Transverse colon (tissue), 4 donors: Measurements from ENCODE around the gene USP5. TPM values are rescaled to one million over a fixed set of nuclear protein-coding genes. Genes with fewer than 3 reads are reported as not detected.
"Not testable (repeated sequence)": the region's sequence is repeated elsewhere in the genome, so short reads cannot be mapped to it uniquely, and the experiment has no call there.

Experiments
- DNase-seq: peaks from one replicate; pipeline ENCODE4 v3.0.0-alpha.2; 2019
- H3K27ac ChIP-seq, 4 donors: fragments of 200-600 bp; sonication (generic); 2 replicates each; pipeline ENCODE4 v1.5.1; 2016 to 2018; ENCODE audit warnings: inconsistent platforms in 4 of 4
- H3K27me3 ChIP-seq: fragments of 200-600 bp; sonication (generic); 2 replicates; pipeline ENCODE4 v1.5.1; 2017; ENCODE audit warnings: inconsistent platforms
- H3K36me3 ChIP-seq, 4 donors: fragments of 200-600 bp; sonication (generic); 2 replicates each; pipeline ENCODE4 v1.5.1; 2017 to 2019; ENCODE audit warnings: inconsistent platforms in 4 of 4
- H3K4me1 ChIP-seq, 4 donors: fragments of 200-600 bp; sonication (generic); 2 replicates each; pipeline ENCODE4 v1.5.1; 2017 to 2020; ENCODE audit warnings: inconsistent platforms in 4 of 4
- H3K4me3 ChIP-seq, 4 donors: fragments of 200-600 bp; sonication (generic); 1 replicate in 1 of 4; 2 replicates in 3 of 4; pipeline versions ENCODE4 v1.5.1 to v1.6.1; 2017 to 2019; ENCODE audit warnings: inconsistent platforms in 4 of 4
- H3K9me3 ChIP-seq, 2 donors: fragments of 200-600 bp; sonication (generic); 2 replicates each; pipeline ENCODE4 v1.5.1; 2017 to 2019; ENCODE audit warnings: inconsistent platforms in 2 of 2
- EP300 ChIP-seq: sonication (generic); formaldehyde crosslinking; IDR thresholded peaks from one replicate; pipeline ENCODE4 v1.6.1; 2017; ENCODE audit warnings: antibody characterized with exemption, low read depth
- POLR2A ChIP-seq: fragments of 450-650 bp; IDR thresholded peaks from one replicate; pipeline ENCODE4 v1.6.1; 2016; ENCODE audit warnings: antibody characterized with exemption, mild to moderate bottlenecking, moderate library complexity
- POLR2AphosphoS5 ChIP-seq, 3 donors: sonication (generic); formaldehyde crosslinking; IDR thresholded peaks; one replicate each; pipeline ENCODE4 v1.6.1; 2016; ENCODE audit warnings: antibody characterized with exemption in 3 of 3
- WGBS, 2 donors: methylation state at CpG; one replicate each; pipeline ENCODE4 v1.1.5; 2018; ENCODE audit warnings: low coverage in 1 of 2; 5-methylcytosine and 5-hydroxymethylcytosine counted together
- in situ Hi-C, 4 donors: fragments of 200-750 bp; cut with MboI; loops; one replicate each; pipeline versions ENCODE4 v1.15.0 to v1.15.1; 2017; ENCODE audit warnings: low sequenced_read_pairs in 3 of 4, low pct_ligation_motif_present in 1 of 4, low pct_unique_long_range_greater_than_20kb in 1 of 4
- intact Hi-C: fragments of 100-400 bp; cut with DNase I; formaldehyde crosslinking; loops from one replicate; pipeline ENCODE4 v1.15.1; 2023; ENCODE audit warnings: low total_unique reads
- total RNA-seq, 4 donors: library from RNA; depleted of rRNA; stranded (reverse); fragments of >200 nt; gene quantifications; one replicate each; pipeline ENCODE4 v1.1.0, GENCODE V29; 2016
- TF ChIP-seq, protein P1 (sequence below), 5 experiments: fragments of 200-600 bp in 3 of 5; fragments of 450-650 bp in 2 of 5; sonication (generic) in 3 of 5; IDR thresholded peaks; 1 replicate in 2 of 5; 2 replicates in 3 of 5; pipeline ENCODE4 v1.5.1; 2016 to 2017; ENCODE audit warnings: antibody characterized with exemption in 5 of 5, inconsistent platforms in 3 of 5, mild to moderate bottlenecking in 2 of 5, moderate library complexity in 1 of 5

The USP5 gene
- total RNA-seq, 4 donors from 2014 or later, result 30.5 to 171 (median 35.4) TPM

- no peaks in the 10 kb centered on the region for H3K27me3 ChIP-seq
- peak; percentile 83 for DNase-seq
- peak overlapping the region; percentile 89 to 99 (median 92) for H3K27ac ChIP-seq
- 20 to 60% methylated on average over 1 to 12 of the region's 12 CpGs for WGBS, 2 donors
- in situ Hi-C loops, result no loop called here
- no peak for TF ChIP-seq EP300
- TF ChIP-seq, protein P1, sequence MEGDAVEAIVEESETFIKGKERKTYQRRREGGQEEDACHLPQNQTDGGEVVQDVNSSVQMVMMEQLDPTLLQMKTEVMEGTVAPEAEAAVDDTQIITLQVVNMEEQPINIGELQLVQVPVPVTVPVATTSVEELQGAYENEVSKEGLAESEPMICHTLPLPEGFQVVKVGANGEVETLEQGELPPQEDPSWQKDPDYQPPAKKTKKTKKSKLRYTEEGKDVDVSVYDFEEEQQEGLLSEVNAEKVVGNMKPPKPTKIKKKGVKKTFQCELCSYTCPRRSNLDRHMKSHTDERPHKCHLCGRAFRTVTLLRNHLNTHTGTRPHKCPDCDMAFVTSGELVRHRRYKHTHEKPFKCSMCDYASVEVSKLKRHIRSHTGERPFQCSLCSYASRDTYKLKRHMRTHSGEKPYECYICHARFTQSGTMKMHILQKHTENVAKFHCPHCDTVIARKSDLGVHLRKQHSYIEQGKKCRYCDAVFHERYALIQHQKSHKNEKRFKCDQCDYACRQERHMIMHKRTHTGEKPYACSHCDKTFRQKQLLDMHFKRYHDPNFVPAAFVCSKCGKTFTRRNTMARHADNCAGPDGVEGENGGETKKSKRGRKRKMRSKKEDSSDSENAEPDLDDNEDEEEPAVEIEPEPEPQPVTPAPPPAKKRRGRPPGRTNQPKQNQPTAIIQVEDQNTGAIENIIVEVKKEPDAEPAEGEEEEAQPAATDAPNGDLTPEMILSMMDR (IDR thresholded peaks at IDR 0.05), result no peak
- TF ChIP-seq POLR2A, result peak; percentile 40
- TF ChIP-seq POLR2AphosphoS5 (IDR thresholded peaks at IDR 0.05), result peak; percentile 59 to 76 (median 65)
- H3K4me3 ChIP-seq, result peak overlapping the region in 3 of 4 donors; percentile 58 to 81 (median 77)
- H3K4me1 ChIP-seq, result peaks cover 24 to 58% (median 50%) of the 10 kb centered on the region in 4 donors
- peaks cover 0 to 10% (median 5%) of the 10 kb centered on the region in 4 donors for H3K36me3 ChIP-seq
- intact Hi-C loops, result loop anchor here (5.0 kb wide), 1 partner anchor 66 kb away; no protein-coding TSS in a partner anchor
- no peaks in the 10 kb centered on the region for H3K9me3 ChIP-seq
Measured at GRCh38 chr12:6871052-6871957, 19.4 kb downstream of the USP5 start.

DNA sequence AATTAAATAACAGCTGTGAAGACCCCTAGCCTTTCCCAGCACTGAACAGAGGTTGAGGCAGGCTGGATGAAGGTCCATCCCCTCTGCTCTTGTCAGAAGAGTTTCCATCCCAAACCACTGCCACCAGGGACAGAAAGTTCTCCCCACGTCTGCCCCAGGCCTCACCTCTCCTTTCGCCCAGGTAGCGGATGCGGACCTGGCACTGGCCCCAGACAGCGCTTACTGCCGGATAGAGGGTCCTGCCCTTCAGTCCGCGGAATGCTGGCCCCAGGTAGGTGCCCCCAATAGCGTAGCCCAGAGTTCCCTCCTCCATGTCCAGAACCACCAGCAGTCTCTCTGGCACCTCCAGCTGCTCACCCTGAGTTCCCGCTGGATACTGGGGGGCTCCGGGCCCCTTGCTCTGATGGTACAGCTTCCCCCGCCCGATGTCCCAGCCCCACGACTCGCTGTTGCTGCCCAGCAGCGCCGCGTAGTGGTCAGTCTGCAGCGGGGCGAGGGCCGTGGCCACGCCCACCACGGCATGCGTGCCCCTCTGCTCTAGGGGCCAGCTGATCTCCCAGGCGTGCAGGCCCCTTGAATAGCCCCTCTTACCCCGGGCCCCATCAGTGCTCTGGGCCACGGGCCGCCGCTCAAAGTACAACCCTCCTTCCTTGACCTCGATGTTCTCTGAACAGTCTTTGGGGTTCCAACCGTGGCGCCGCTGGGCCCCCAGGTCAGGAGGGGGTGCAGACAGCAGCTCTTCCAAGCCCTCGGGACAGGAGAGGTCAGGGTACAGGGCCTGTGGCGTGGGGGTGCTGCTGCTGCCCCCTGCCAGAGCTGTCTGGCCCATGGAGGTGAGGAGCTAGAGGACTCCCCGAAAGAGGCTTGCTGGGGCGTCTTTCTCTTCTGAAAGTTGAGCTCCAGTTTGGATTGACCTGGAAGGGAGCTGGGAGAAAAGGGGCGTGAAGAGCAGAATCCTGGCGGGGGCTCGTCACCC lies 20.4 kb downstream of the USP5 start:
- H3K36me3 ChIP-seq, result peaks cover 0 to 10% (median 5%) of the 10 kb centered on the region in 4 donors
- peaks cover 24 to 51% (median 43%) of the 10 kb centered on the region in 4 donors for H3K4me1 ChIP-seq
- DNase-seq, result peak; percentile 91
- intact Hi-C loops (loop anchor here (5.0 kb wide), 1 partner anchor 65 kb away; no protein-coding TSS in a partner anchor), in situ Hi-C loops (no loop called here)
- TF ChIP-seq POLR2AphosphoS5 (IDR thresholded peaks at IDR 0.05) (peak; percentile 14 to 82 (median 59)), EP300 (no peak), POLR2A (no peak)
- TF ChIP-seq, protein P1 (IDR thresholded peaks at IDR 0.05), result peak; percentile 93 to 98 (median 97)
- peak overlapping the region; percentile 51 to 81 (median 68) for H3K4me3 ChIP-seq
- WGBS, 2 donors, result 0 to 4% methylated on average over 7 to 32 of the region's 40 CpGs
- no peaks in the 10 kb centered on the region for H3K27me3 ChIP-seq
- H3K27ac ChIP-seq, result peak overlapping the region; percentile 89 to 99 (median 92)
- no peaks in the 10 kb centered on the region for H3K9me3 ChIP-seq

- TF ChIP-seq POLR2AphosphoS5 (IDR thresholded peaks at IDR 0.05) (peak; percentile 81 to 91 (median 88)), POLR2A (peak; percentile 83), EP300 (no peak)
- TF ChIP-seq, protein P1 (IDR thresholded peaks at IDR 0.05), result peak in 1 of 5 experiments; percentile 2
- H3K4me3 ChIP-seq, result peak within 1 kb of the TSS; percentile 58 to 81 (median 69)
- intact Hi-C loops (loop anchor here (5.0 kb wide), 1 partner anchor 64 kb away; no protein-coding TSS in a partner anchor), in situ Hi-C loops (no loop called here)
- peaks cover 23 to 49% (median 41%) of the 10 kb centered on the region in 4 donors for H3K4me1 ChIP-seq
- H3K27ac ChIP-seq, result peak within 1 kb of the TSS; percentile 89 to 99 (median 92)
- peak; percentile 99 for DNase-seq
- H3K9me3 ChIP-seq, result no peaks in the 10 kb centered on the region
- H3K36me3 ChIP-seq, result peaks cover 0 to 10% (median 5%) of the 10 kb centered on the region in 4 donors
- WGBS, 2 donors, result 0 to 20% methylated on average over 1 to 21 of the region's 66 CpGs
- H3K27me3 ChIP-seq, result no peaks in the 10 kb centered on the region
Measured at GRCh38 chr12:6873094-6874014, 21.4 kb downstream of the USP5 start, which contains the start of gene SPSB2. Gene SPSB2 (minus strand): TSS chr12:6873303. CDS start chr12:6872901, 402 bp downstream.

DNA sequence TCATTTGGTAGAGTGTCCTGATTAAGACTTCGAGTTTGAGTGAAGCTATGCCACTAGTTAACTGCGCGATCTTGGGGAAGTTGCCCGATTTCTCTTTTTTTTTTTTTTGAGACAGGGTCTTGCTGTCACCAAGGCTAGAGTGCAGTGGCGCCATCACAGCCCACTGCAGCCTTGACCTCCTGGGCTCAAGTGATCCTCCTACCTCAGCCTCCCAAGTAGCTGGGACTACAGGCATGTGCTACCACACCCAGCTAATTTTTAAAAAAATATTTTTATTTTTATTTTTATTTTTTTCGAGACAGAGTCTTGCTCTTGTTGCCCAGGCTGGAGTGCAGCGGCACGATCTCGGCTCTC lies 22.0 kb downstream of the USP5 start:
- peak overlapping the region in 3 of 4 donors; percentile 58 to 81 (median 77) for H3K4me3 ChIP-seq
- DNase-seq, in situ Hi-C loops, H3K27me3 ChIP-seq, H3K9me3 ChIP-seq: not testable (repeated sequence)
- H3K4me1 ChIP-seq, result peaks cover 17 to 42% (median 35%) of the 10 kb centered on the region in 4 donors
- 48 to 51% methylated on average over 8 to 9 of the region's 9 CpGs for WGBS, 2 donors
- H3K27ac ChIP-seq, result peak overlapping the region; percentile 89 to 99 (median 92)
- H3K36me3 ChIP-seq, result peaks cover 0 to 10% (median 5%) of the 10 kb centered on the region in 4 donors
- intact Hi-C loops, result loop anchor here (5.0 kb wide), 1 partner anchor 63 kb away; no protein-coding TSS in a partner anchor

GRCh38 chr12:6879824-6880223 lies 27.9 kb downstream of the USP5 start:
- DNase-seq, H3K4me1 ChIP-seq, H3K9me3 ChIP-seq, H3K27me3 ChIP-seq, H3K36me3 ChIP-seq, H3K4me3 ChIP-seq, in situ Hi-C loops, intact Hi-C loops: not testable (repeated sequence)
- 73 to 90% methylated on average over 4 to 11 of the region's 11 CpGs for WGBS, 2 donors
- H3K27ac ChIP-seq, result peak overlapping the region in 3 of 4 donors; percentile 54 to 63 (median 60)
